Stimulated activated CD8-positive, alpha-beta memory T cell treated with anti-CD3 and anti-CD28 coated beads, Interleukin-2, amount 100 ng/mL, for 1 hour (primary cell): ENCODE data around the gene SLC29A3.
"Not testable (repeated sequence)": the region's sequence is repeated elsewhere in the genome, so short reads cannot be mapped to it uniquely, and the experiment has no call there.

Source experiments
- DNase-seq, 2 donors: peaks; one replicate each; pipeline ENCODE4 v3.0.0-alpha.2; 2020; ENCODE audit warnings: low read depth in 2 of 2

Gene SLC29A3

DNA sequence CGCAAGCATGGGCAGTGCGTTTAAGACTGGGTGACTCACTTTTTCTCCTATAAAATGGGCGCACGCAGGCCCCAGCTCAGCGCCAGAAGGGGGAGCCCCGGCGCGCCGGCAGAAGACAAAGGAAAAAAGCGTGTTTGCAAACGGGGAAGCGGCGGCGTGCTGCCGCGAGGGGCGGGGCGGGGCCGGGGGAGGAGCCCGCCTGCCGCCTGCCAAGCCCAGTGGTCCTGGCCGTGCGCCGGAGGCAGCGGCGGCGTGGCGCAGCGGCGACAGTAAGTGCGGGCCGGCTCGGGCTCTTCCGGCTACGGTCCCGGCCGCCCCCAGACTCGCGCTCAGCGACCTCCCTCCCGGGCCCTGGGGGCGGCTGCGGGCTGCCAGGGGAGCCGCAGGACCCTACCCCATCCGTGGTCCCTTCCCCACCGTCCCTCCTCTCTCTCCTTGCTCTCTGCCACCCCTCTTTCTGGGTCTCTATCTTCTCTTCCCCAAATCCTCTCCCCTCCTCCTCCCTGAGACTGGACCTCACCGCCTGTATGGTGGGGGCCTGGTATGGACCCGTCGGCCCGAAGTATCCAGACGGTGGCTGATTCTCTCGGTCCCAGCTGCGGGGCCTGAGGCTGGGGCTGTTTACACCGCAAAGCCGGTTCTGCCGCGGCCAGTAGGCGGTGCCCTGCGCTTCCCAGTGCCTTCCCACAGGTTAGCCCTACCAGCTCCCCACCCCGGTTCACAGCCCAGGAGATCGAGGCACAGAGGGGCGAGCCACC, at the start of gene SLC29A3:
SLC29A3 (plus strand) TSS at position 218 of the 758 bp plus-strand sequence; CDS start at position 269, 51 bp downstream.
- DNase-seq = peak; percentile 63 to 73

DNA sequence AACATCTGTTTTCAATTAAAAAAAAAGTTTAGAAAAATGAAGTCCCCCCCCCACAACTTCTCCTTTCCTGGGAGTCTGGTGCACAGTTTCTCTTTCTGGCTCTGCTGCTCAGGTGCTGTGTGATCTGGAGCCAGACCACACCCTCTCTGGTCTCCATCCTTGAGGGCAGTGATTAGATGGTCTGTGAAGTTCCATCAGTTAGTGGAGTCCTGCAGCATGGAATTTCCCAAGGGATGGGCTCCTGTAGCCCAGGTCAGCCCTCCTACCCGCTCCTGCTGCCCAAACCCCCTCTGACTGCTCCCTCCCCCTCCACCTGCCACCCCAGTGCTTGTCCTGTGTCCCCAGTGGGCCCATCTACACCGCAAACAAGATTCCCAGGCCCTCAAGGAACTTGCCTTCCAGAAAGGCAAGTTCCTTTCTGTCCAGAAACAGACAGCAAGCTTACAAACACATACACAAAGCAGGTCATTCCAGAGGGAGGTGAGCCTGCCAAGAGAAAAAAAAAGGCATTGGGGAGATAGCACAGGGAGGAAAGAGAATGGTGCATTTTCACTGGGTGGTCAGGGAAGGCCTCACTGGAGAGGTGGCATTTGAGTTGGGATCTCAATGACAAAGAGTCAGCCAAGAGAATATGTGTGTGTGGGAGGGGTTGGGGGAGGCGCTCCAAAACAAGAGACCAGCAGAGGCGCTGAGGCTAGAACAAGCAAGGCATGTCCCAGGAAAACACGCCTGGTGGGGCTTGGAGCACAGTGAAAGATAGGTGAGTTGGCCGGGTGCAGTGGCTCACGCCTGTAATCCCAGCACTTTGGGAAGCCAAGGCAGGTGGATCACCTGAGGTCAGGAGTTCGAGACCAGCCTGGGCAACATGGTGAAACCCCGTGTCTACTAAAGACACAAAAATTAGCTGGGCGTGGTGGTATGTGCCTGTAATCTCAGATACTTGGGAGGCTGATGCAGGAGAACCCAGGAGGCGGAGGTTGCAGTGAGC, 49.5 kb upstream of the SLC29A3 start:
- DNase-seq = no peak

DNA sequence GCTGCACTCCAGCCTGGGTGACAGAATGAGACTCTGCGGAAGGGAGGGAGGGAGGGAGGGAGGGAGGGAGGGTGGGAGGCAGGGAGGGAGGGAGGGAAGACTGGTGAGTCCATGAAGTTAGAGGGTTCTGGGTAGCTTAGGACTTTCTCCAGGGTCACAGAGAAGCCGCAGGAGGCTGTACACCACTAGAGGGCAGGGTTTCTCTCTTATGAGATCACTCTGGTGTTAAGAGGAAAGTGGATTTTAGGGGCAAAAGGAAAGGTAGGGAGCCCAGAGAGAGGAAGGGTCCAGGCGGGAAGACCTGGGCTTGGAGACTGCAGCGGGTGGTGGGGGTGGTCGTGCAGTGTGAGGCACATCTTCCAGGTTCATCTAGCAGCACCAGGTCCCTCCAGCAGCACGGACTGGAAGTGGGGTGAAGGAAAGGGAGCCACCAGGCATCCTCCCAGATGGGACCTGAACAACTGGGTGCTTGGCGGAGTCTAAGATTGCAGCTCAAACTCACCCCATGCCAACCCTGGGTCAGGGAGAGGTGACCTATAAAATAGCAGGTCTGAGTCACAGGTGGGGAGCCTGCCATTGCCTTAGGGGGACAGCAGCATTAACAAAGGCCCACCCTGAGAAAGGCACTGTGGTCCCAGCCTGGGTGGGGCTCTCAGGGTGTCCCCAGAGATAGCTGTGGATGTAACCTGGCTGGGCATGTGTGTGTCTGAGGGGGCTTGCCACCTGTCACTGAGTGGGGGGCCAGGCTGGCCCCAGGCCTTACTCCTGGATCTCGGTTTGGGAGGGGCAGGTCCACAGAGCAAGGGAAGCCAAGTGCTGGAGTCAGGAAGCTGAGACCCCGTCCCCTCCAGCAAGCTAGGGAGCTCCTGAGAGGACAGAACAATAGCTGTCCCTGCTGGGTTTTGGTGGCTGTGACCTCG, 48.5 kb upstream of the SLC29A3 start:
- DNase-seq = no peak

- DNase-seq = no peak
Observed at GRCh38 chr10:71271662-71272055, 47.4 kb upstream of the SLC29A3 start.

- DNase-seq = no peak
Observed at GRCh38 chr10:71272056-71272771, 46.8 kb upstream of the SLC29A3 start.

DNA sequence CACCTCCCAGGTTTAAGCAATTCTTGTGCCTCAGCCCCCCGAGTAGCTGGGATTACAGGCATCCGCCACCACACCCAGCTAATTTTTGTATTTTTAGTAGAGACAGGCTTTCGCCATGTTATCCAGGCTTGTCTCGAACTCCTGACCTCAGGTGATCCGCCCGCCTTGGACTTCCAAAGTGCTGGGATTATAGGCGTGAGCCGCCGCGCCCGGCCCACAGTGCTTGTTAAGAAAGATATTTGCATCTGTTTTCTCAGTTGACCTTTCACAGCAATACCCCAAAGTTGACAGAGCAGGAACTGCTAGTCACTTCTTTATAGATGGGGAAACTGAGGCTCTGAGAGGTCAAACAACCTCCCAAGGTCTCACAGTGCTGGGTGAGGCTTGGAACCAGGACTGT, 46.1 kb upstream of the SLC29A3 start:
- not testable (repeated sequence) for DNase-seq

- no peak for DNase-seq
Observed at GRCh38 chr10:71273506-71273905, 45.6 kb upstream of the SLC29A3 start.

GRCh38 chr10:71274901-71275796, 43.9 kb upstream of the SLC29A3 start:
- no peak for DNase-seq

GRCh38 chr10:71276873-71277272, 42.2 kb upstream of the SLC29A3 start:
- no peak for DNase-seq

DNA sequence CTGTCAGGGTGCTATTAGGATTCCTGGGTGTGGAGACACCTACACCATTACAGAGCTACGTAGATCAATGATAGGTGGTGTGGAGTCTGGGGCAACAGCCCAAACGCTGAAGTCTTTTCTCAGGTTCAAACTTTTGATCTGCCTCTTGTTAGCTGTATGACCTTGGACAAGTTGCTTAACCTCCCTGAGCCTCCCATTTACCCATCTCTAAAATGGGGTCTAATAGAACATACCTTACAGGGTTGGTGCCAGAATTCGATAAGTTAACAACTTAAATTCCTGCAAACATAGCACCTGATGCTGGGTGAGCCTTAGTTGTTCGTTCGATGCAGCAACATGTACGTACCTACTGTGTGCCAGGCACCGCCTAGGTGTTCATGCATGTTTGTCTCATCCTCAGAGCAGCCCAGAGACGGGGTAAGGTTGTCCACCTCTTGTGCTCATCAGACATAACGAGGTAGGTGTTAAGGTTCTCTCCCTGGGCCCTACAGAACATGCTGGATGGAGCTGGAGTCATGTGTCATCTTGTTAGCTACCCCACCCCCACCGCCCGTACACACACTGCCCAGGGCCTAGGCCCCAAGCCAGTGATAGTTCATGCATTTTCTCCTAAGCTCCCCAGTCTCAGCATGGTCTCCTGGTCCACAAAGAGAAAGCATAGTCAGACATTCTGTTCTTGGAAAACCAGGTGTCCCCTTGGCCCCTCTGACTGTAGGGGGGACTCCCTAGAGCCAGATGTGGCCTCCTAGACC, 41.0 kb upstream of the SLC29A3 start:
- no peak for DNase-seq

DNA sequence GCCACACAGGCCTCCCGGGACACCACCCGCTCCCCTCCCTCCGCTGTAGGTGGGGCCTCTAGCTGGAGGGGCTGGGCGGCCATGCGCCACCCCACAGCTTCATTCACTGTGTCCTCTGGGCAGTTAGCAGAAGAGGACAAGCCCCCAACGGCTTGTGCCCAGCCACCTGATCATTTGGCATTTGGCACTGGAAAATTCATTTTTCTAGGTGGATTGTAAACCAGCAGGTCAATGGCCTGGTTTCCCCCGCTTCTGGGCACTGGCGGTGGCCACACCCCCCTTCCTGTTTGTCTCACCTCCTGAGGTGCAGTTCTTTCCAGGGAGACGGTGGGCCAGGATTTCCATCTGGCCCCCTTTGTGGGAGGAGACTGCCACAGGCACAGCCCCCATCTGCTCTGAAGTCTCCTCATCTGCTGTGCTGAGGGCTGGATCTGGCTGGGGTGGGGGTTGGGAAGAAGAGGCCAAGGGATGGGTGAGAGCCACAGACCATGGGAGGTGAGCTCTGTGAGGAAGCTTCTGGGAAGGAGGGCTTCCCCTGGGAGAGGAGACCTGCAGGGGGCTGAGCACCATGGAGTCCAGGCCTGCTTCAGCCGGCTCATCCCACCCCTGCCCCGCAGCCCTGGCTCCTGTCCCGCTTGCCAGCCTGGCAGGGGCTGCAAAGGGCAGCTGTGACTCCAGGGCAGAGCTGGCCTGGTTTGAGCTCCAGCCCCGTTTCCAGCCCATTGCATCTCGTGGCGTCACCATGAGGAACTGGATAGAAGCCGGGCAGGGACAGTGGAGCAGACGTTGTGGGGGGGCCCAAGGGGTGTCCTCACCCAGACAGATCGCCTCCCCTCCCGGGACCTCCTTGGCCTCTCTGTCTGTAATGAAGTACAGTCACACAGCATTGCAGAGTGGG, 40.1 kb upstream of the SLC29A3 start:
- no peak for DNase-seq

DNA sequence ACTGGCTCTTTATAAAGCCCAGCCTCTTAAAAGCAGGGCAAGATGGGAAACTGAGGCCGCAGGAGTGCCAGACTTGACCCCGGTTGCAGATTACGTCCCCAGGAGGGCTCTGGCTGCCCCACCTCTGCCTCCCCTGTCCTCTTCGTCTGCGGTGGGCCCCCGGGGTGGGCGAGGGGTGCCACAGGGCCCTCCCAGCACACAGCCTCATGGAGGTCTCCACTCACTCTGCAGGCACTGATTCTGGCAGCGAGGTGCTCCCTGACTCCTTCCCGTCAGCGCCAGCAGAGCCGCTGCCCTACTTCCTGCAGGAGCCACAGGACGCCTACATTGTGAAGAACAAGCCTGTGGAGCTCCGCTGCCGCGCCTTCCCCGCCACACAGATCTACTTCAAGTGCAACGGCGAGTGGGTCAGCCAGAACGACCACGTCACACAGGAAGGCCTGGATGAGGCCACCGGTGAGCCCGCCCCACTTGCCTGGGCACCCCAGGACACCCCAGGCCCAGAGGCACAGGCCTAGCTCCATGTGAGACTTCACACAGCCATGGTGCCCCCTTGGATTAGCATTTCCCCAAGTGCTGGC, 39.4 kb upstream of the SLC29A3 start:
- DNase-seq = no peak

DNA sequence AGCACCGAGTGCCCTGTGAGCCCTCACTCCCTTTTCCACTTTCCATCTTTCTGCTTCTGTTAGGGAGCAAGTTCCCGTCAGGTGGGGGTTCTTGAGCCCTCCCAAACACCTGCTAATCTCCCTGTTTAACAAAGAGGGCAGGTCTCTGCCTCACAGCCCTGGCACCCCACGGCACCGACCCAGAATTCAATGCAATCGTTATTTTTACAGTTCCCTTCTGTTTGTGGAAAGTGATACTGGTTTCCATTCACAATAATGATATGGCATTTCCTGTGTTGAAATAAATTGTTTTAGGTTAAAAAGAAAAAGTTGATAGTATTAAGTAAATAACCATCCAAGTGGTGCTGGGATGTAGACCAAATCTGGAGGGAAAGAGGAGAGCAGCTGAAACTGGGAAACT, 38.8 kb upstream of the SLC29A3 start:
- no peak for DNase-seq

- no peak for DNase-seq
Observed at GRCh38 chr10:71280825-71281224, 38.2 kb upstream of the SLC29A3 start.

GRCh38 chr10:71281646-71282322, 37.3 kb upstream of the SLC29A3 start:
- DNase-seq = no peak

DNA sequence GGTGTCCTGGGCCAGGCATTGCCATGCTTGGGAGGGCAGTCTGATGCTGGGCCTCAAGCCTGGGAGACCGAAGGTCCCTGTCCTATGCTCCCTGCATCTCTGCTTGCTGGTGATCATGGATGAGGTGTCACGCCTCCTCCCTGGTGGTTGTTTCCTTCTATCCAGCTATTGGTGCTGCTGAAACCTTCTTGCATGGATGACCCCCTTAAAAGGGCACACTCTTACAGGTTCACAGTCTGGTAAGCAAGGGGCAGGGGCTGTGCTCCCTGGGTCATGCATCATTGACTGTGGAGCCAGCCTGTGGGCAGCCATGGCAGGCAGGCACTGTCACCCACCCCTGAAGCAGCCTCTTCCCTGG, 36.8 kb upstream of the SLC29A3 start:
- no peak for DNase-seq

GRCh38 chr10:71283410-71283809, 35.6 kb upstream of the SLC29A3 start:
- no peak for DNase-seq
